D721Med (cell line): ENCODE measurements around the gene FAM3C.
A peak's percentile ranks its signal among the peaks of the same experiment; 100 is the strongest.
"Not testable (repeated sequence)": the region's sequence is repeated elsewhere in the genome, so short reads cannot be mapped to it uniquely, and the experiment has no call there.

ENCODE experiments used
- DNase-seq: peaks from one replicate; pipeline ENCODE4 v3.0.0; 2011; ENCODE audit warnings: low spot score; ENCODE audit not compliant: insufficient read length
- FAIRE-seq: peaks from 2 replicates; lab custom pipeline; 2011; peaks lifted over from hg19 to GRCh38; lab: Jason Lieb, UNC
- CTCF ChIP-seq: IDR thresholded peaks from 2 replicates; pipeline ENCODE4 v1.5.1; 2012; ENCODE audit warnings: mild to moderate bottlenecking, control low read depth; ENCODE audit not compliant: insufficient read depth; ENCODE audit errors: missing control alignments

FAM3C gene

GRCh38 chr7:121395961-121396757 lies at the start of gene FAM3C:
Gene FAM3C (minus strand): TSS chr7:121396308. CDS start chr7:121382969, 13,339 bp downstream.
- peak; percentile 64 for TF ChIP-seq CTCF
- DNase-seq (peak; percentile 58), FAIRE-seq (no peak)

GRCh38 chr7:121442845-121443244 lies 46.7 kb upstream of the FAM3C start:
- no peak for DNase-seq
- no peak for FAIRE-seq
- TF ChIP-seq CTCF, result no peak

GRCh38 chr7:121440857-121441503 lies 44.9 kb upstream of the FAM3C start:
- DNase-seq, result no peak
- no peak for TF ChIP-seq CTCF
- no peak for FAIRE-seq

- not testable (repeated sequence) for FAIRE-seq, DNase-seq
Measured at GRCh38 chr7:121438043-121438955, 42.2 kb upstream of the FAM3C start.

- no peak for TF ChIP-seq CTCF
- no peak for FAIRE-seq
Measured at GRCh38 chr7:121437470-121437869, 41.4 kb upstream of the FAM3C start.

GRCh38 chr7:121436688-121437087 lies 40.6 kb upstream of the FAM3C start:
- DNase-seq (no peak), FAIRE-seq (no peak)
- TF ChIP-seq CTCF, result no peak

More at GRCh38 chr7:121437470-121437869, 41.4 kb upstream of the FAM3C start:
- no peak for DNase-seq

- FAIRE-seq, result no peak
- DNase-seq, result no peak
- TF ChIP-seq CTCF, result no peak
Measured at GRCh38 chr7:121436136-121436535, 40.0 kb upstream of the FAM3C start.
